ENCODE data around the gene RPS10. TPM values are rescaled to one million over a fixed set of nuclear protein-coding genes. Genes with fewer than 3 reads are reported as not detected.
"Not testable (repeated sequence)": the region's sequence is repeated elsewhere in the genome, so short reads cannot be mapped to it uniquely, and the experiment has no call there.

The RPS10 gene
- total RNA-seq, 1 experiment from 2014 or later = 3,560 TPM

- no peak for DNase-seq (ENCODE audit: low read depth)
Measured at GRCh38 chr6:34373511-34373910, 52.4 kb downstream of the RPS10 start.

GRCh38 chr6:34371865-34372264 lies 54.0 kb downstream of the RPS10 start:
- DNase-seq (ENCODE audit: low read depth) = not testable (repeated sequence)

DNA sequence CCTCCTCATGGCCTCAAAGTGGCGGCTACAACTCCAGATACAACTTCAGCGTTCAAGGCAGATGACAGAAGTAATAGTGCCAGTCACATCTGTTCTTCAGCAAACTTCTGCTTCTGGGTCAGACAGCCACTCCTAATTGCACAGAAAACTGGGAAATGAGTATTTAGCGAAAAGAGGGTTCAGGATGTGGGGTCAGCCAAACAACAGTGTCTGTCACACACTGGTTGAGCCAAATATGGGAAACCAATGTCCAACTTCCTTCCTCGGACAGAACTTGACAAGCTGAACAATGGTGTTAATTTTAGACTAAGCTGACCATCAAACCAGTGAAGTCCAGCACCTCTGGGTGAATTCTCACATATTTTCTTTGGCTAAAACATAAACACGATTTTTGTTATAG lies 55.5 kb downstream of the RPS10 start:
- no peak for DNase-seq (ENCODE audit: low read depth)

DNA sequence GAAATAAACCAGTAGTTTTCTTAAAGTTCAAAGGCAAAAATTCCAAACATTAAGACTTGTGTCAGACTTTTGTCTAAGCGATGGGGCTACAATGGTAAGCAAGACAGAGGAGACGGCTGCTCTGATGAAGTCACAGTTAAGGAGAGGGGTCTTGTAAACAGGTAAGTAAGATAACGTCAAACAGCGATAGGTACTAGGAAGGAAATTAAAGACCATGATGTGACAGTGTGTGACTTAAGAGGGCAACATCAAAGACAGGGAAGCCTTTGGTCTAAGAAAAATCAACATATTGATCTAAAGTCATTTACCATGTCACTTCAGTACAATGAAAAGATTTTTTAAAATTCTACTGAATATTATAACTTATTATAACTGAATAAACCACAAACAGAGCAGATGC lies 56.5 kb downstream of the RPS10 start:
- DNase-seq (ENCODE audit: low read depth) = no peak

Other genes with a start within 250 kb of the RPS10 start
- 361 and 398 TPM in 2 replicates for gene HMGA1, start 189.2 kb downstream of the RPS10 start, total RNA-seq (2014; rRNA removed; shearing (Covaris generic))
- gene SMIM29, start 177.1 kb downstream of the RPS10 start, total RNA-seq (2014; rRNA removed; shearing (Covaris generic)) = 79.9 and 84.0 TPM in 2 replicates
- gene NUDT3, start 33.4 kb downstream of the RPS10 start, total RNA-seq (2014; rRNA removed; shearing (Covaris generic)) = 18.0 and 19.1 TPM in 2 replicates
- gene PACSIN1, start 40.0 kb upstream of the RPS10 start, total RNA-seq (2014; rRNA removed; shearing (Covaris generic)) = not detected in 2 replicates
- 0.20 and 0.24 TPM in 2 replicates for gene SPDEF, start 130.3 kb upstream of the RPS10 start, total RNA-seq (2014; rRNA removed; shearing (Covaris generic))

Measured in RPMI7951 (cell line).